ENCODE results near the gene METAP1D.
"Not testable (repeated sequence)": the region's sequence is repeated elsewhere in the genome, so short reads cannot be mapped to it uniquely, and the experiment has no call there.

The METAP1D gene

GRCh38 chr2:172047566-172048507, 48.1 kb downstream of the METAP1D start:
- no peak for DNase-seq (ENCODE audit: extremely low read depth in 1 of 2, low read depth in 1 of 2)

- no peak for DNase-seq (ENCODE audit: extremely low read depth in 1 of 2, low read depth in 1 of 2)
These were observed 49.1 kb downstream of the METAP1D start for GRCh38 chr2:172048508-172049503.

GRCh38 chr2:172049567-172050120, 49.9 kb downstream of the METAP1D start:
- DNase-seq (ENCODE audit: extremely low read depth in 1 of 2, low read depth in 1 of 2), result no peak

- DNase-seq (ENCODE audit: extremely low read depth in 1 of 2, low read depth in 1 of 2), result no peak
These were observed 50.8 kb downstream of the METAP1D start for GRCh38 chr2:172050479-172051125.

- no peak for DNase-seq (ENCODE audit: extremely low read depth in 1 of 2, low read depth in 1 of 2)
These were observed 52.5 kb downstream of the METAP1D start for GRCh38 chr2:172052000-172052983.

- DNase-seq (ENCODE audit: extremely low read depth in 1 of 2, low read depth in 1 of 2), result no peak
These were observed 53.7 kb downstream of the METAP1D start for GRCh38 chr2:172053486-172053885.

GRCh38 chr2:172056293-172056692, 56.5 kb downstream of the METAP1D start:
- no peak for DNase-seq (ENCODE audit: extremely low read depth in 1 of 2, low read depth in 1 of 2)

GRCh38 chr2:172058660-172059059, 58.9 kb downstream of the METAP1D start:
- no peak for DNase-seq (ENCODE audit: extremely low read depth in 1 of 2, low read depth in 1 of 2)

- DNase-seq (ENCODE audit: extremely low read depth in 1 of 2, low read depth in 1 of 2), result not testable (repeated sequence)
These were observed 60.4 kb downstream of the METAP1D start for GRCh38 chr2:172060118-172060517.

- no peak for DNase-seq (ENCODE audit: extremely low read depth in 1 of 2, low read depth in 1 of 2)
These were observed 62.8 kb downstream of the METAP1D start for GRCh38 chr2:172062402-172063004.

- DNase-seq (ENCODE audit: extremely low read depth in 1 of 2, low read depth in 1 of 2), result no peak
These were observed 63.7 kb downstream of the METAP1D start for GRCh38 chr2:172063446-172063845.

GRCh38 chr2:172065111-172065510, 65.4 kb downstream of the METAP1D start:
- no peak for DNase-seq (ENCODE audit: extremely low read depth in 1 of 2, low read depth in 1 of 2)

- DNase-seq (ENCODE audit: extremely low read depth in 1 of 2, low read depth in 1 of 2), result no peak
These were observed 66.7 kb downstream of the METAP1D start for GRCh38 chr2:172066394-172066886.

GRCh38 chr2:172067905-172068304, 68.2 kb downstream of the METAP1D start:
- not testable (repeated sequence) for DNase-seq (ENCODE audit: extremely low read depth in 1 of 2, low read depth in 1 of 2)

GRCh38 chr2:172070936-172071335, 71.2 kb downstream of the METAP1D start:
- DNase-seq (ENCODE audit: extremely low read depth in 1 of 2, low read depth in 1 of 2), result no peak

GRCh38 chr2:172072303-172072702, 72.5 kb downstream of the METAP1D start:
- no peak for DNase-seq (ENCODE audit: extremely low read depth in 1 of 2, low read depth in 1 of 2)

- DNase-seq (ENCODE audit: extremely low read depth in 1 of 2, low read depth in 1 of 2), result no peak
These were observed 73.0 kb downstream of the METAP1D start for GRCh38 chr2:172072706-172073105.

- no peak for DNase-seq (ENCODE audit: extremely low read depth in 1 of 2, low read depth in 1 of 2)
These were observed 73.8 kb downstream of the METAP1D start for GRCh38 chr2:172073518-172073917.

GRCh38 chr2:172074254-172074653, 74.5 kb downstream of the METAP1D start:
- DNase-seq (ENCODE audit: extremely low read depth in 1 of 2, low read depth in 1 of 2), result no peak

Measured in activated CD8-positive, alpha-beta memory T cell treated with anti-CD3 and anti-CD28 coated beads for 1 hour (primary cell).